UCSD-AML1 (cell line): ENCODE data around the gene PIM1.
A peak's percentile ranks its signal among the peaks of the same experiment; 100 is the strongest.

Experiments used
- DNase-seq: peaks from one replicate; lab custom pipeline; 2025; ENCODE audit not compliant: unreplicated experiment; lab: John Stamatoyannopoulos, UW

Gene PIM1

GRCh38 chr6:37218511-37218910, 48.6 kb downstream of the PIM1 start:
- no peak for DNase-seq

- DNase-seq = no peak
These were observed 51.7 kb downstream of the PIM1 start for GRCh38 chr6:37221585-37222124.

DNA sequence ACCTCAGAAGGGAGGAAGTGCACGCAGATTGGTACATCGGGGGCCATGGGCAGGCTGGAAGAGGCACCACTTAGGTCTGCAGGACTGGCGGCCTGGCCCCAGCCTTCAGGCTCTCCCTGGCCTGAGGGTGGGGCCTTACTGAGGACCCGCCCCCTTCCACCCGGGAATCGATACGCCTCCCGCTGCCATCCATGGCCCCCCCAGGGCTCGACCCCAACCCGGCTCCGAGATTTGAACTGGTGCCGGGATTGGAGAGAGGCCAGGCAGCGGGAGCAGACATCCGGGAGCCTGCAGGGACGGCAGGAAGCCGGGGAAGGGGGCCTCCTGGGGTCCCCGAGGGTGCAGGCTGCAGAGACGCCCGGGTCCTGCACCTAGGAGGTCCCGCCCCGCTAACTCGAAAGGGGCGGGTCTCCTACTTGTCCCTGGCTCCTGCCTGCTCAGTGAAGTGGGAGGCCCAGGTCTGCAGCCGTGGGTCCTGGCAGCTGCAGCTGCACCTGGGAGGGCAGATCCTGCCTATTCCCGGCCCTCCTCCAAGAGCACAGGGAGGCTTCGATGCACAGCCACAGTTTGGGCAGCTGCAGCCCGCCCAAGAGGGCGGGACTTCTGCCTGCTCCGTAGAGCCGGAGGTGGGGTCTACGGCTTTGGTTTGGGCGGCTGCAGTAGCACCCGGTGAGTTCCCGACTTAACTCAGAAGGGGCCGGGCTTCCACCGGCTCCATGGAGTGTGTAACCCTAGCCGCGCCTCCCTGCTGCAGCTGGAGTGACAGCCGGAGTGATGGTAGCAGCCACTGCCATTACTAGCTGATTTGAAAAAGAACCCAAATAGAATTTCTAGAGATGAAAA, 52.4 kb downstream of the PIM1 start:
- DNase-seq = peak; percentile 82

GRCh38 chr6:37222992-37223391, 53.0 kb downstream of the PIM1 start:
- DNase-seq = no peak
